Stimulated activated CD4-positive, alpha-beta T cell treated with anti-CD3 and anti-CD28 coated beads, Interleukin-4, amount 100 ng/mL, for 4 hours (primary cell): ENCODE results near the gene PEX7.
A peak's percentile ranks its signal among the peaks of the same experiment; 100 is the strongest.
"Not testable (repeated sequence)": the region's sequence is repeated elsewhere in the genome, so short reads cannot be mapped to it uniquely, and the experiment has no call there.

Experiments used
- DNase-seq, 2 experiments: peaks; one replicate each; pipeline ENCODE4 v3.0.0-alpha.2; 2020

The PEX7 gene, protein sequence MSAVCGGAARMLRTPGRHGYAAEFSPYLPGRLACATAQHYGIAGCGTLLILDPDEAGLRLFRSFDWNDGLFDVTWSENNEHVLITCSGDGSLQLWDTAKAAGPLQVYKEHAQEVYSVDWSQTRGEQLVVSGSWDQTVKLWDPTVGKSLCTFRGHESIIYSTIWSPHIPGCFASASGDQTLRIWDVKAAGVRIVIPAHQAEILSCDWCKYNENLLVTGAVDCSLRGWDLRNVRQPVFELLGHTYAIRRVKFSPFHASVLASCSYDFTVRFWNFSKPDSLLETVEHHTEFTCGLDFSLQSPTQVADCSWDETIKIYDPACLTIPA

DNA sequence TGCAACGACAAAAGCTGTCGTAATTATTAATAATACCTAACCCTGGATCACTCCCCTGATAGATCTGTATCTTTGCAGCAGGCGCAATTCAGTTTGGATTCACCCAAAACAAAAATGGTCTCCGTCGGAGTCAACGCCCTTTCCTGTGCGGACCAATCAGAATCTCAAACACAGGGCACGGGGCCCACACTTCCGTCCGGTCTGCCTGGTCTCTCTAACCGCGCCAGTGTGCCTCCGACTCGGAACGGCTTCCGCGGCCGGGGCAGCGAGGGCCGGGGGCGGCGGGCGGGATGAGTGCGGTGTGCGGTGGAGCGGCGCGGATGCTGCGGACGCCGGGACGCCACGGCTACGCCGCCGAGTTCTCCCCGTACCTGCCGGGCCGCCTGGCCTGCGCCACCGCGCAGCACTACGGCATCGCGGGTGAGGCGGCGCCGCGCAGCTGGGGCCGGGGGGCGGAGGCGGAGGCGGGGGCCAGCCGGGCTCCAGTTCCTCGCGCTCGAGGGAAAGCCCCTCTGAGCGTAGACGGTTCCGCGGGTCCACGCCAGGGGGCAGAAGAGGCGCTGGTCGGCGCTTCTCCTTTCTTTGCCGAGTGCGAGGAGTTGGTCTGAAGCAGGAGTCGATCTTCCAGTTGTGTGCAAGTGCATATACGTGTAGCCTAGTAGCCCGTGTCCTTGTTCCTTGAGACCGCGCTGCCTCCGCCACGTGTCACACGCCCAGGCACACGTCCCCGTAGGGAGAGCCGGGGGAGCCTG, at the start of gene PEX7:
Gene PEX7 (plus strand): TSS at position 217 of the 752 bp plus-strand sequence. CDS start 74 bp downstream, at position 291.
- peak; percentile 81 to 86 for DNase-seq

DNA sequence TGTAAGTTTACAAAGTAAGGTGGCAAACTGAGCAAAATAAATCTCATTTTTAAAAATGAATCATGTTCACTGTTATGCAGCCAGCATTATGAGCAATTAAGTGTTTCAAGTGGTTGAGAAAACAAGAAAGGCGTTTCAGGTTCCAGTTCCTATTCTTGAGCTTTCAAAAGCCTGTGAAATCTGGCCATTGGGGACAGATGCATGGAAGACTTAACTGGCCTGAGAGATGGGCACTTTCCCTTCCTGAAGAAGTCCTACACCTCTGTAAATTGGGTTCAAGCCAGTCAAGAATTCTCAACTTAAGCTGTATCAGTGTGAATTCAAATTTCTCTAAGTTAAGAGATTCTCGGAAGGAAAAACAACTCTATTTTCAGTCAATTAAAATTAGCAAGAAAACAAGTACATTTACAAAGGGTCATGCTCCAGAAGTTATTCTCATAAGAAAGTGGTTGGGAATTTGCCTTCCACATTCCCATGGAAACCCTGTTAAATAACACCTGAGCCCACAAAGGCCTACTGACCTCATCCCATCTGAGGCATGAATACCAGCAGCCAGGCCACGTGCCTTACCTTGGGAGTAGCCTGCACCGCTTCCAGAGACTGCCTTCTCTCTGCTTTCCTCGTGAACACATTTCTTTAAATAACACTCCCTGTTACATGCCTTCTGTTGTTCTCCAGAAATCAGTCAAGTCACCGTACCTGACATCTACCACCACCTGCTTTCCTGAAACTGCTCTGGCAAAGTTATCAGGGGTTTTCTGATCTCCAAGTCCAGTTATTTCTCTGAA, 49.5 kb upstream of the PEX7 start:
- DNase-seq = no peak

DNA sequence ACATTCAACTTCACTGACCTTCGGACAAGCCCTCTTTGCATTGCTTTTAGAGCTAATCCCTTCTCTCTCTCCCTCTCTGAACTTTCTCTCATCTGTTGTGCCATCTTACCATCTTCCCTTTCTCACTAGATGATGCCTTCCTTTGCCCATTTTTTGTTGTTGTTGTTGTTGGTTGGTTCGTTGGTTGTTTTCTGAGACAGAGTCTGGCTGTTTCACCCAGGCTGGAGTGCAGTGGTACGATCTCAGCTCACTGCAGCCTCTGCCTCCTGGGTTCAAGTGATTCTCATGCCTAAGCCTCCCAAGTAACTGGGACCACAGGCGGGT, 49.0 kb upstream of the PEX7 start:
- DNase-seq = no peak

DNA sequence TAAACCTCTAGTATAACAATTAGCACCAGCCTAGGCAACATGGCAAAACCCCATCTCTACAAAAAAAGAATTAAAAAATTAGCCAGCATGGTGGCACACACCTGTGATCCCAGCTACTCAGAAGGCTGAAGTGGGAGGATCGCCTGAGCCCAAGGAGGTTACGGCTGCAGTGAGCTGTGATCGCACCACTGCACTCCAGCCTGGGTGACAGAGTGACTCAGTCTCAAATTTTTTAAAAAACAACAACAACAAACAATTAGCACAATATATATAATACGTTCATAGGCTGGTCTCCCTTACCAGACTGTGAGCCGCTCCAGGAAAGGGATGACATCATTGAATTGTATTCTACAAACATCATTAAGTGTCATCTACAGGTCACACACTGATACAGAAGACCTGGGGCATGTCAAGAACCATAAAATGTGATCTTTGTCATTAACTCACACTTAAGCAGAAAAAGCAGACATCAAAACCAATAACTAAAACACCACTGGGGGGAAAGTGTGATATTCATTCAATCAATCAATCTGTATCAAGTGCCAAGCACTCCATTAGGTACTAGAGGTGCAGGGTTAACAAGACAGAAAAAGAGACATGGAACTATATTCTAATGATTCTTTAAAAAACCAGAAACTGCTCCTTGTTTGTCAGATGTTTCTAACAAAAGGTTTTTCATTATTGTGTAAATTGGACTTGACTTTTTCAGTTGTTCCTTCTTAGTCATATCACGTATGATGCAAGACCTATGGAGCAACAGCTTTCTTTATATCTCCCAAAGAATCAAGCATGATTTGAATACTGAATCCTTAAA, 48.0 kb upstream of the PEX7 start:
- no peak for DNase-seq

DNA sequence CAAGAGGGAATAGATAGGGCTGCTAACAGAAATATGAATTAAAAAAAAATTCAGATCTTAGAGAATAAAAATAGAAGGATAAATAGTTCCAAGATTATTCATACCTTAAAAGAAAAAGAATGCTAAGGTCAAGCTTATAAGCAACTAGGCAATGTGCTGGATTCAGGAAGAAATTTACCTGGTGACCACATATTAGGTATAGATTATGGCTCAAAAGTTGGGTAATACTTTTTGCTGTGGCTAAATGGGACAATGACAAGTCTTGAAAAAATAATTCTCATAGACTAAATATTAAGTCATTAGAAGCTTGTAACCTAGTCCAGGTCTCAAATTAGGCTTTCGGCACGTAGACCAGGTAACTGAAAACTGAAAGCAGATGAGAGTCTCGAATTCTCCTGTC, 47.3 kb upstream of the PEX7 start:
- no peak for DNase-seq

DNA sequence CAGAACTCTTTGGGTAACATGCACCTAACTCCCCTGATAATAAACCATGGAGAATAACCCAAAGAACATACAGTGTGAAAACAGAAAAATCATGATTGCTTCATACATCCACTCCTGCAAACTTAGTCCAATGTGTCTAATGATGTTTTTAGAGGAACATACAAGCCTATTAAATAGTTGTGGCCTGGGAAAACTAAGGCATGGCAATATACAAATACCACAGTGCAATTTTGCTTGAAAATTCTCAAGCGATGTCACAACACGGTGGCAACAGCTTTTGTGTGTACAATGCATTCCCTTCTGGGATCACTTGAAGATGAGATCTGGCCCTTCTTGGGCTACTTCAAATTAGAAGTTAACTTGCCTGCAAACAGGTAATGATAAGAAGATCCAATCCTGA, 46.8 kb upstream of the PEX7 start:
- DNase-seq = no peak

DNA sequence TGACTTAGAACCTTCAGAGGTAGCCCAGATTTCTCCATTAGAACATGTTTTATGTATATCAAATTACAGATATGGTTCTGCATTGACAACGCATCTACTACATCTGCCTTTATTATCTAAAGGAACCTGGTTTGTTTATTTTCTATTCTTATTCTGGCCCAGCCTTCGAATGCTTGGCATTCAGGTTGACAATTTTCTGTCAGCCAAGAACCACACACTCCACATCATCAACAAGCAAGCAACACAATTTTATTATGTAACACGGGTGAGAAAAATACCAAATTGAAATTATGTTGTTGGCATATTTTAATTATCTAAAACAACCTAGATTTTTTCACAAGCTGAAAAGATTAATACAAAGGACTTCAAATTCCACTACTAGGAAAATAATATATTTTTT, 44.7 kb upstream of the PEX7 start:
- no peak for DNase-seq

DNA sequence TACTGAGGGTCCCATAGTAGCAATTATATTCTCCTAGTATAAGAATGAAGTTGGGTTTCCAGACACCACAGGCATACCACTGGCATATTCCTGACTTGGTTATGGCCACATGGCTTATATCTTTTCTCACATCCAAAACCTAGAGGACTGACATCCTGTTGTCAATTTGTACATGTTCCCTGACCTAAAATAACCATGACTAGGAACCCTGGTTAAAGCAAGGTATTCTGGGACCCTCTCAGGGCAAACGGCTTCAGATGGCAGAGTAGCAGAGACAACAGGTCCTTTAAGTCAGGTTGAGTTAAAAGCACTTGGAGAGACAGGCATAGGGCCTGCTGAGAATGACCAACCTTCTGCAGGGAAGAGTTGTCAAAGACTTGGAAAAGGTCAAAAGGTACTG, 42.7 kb upstream of the PEX7 start:
- DNase-seq = no peak

DNA sequence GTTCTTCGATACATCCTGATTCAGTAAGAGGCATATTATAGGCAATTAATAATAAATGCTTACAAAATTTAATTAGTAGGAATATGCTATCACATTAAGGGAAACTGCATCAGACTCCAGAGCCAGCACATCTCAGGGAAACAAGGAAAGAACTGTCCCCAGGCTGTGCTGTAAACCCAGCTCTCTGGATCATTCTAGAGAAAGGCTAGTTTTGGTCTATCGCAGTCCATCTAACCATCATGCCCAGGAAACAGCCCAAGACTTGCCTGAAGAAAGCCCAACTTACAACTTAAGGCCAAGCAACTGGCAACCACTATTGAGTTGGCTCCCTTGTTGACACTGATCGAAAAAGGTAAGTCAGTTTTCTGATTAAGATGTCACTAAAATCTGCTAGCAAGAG, 41.4 kb upstream of the PEX7 start:
- DNase-seq = no peak

DNA sequence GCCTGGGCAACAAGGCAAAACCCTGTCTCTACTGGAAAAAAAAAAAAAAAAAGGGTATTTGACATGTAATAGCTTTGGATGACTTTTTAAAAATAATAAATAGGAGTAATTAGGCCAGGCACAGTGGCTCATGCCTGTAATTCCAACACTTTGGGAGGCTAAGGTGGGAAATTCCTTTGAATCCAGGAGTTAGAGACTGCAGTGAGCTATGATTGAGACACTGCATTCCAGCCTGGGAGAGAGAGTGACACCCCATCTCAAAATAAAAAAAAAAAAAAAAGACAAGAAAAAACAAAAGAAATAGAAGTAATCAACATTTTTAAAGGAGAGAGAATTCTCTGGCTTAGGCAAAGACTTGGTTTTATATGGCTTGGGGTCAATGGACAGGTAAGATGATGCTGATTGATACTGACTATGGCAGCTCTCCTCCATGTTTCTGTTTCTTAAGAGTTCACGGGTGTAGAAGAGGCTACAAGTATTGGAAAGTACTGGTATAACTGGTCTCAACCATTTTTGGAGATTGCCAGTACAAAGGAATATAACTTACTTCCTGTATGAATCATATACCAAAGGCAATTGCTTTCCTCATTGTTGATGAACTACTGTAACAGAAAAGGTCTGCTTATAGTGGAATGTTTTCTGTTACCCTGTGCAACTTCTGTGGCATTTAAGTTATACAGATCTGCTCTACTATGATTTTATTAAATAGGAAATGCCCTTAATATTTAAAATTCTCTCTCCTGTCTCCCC, 40.2 kb upstream of the PEX7 start:
- no peak for DNase-seq

DNA sequence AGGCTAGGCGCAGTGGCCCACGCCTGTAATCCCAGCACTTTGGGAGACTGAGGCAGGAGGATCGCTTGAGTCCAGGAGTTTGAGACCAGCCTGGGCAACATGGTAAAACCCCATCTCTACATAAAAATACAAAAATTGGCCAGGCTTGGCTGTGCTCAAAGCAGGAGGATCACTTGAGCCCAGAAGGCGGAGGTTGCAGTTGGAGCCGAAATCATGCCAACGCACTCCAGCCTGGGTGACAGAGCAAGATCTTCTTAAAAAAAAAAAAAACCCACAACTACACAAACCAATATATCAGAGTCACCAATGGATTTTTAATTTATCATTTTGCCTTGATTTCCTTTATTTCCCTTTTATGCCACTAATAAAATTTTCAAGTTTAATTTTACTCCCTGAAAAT, 39.4 kb upstream of the PEX7 start:
- DNase-seq = no peak

DNA sequence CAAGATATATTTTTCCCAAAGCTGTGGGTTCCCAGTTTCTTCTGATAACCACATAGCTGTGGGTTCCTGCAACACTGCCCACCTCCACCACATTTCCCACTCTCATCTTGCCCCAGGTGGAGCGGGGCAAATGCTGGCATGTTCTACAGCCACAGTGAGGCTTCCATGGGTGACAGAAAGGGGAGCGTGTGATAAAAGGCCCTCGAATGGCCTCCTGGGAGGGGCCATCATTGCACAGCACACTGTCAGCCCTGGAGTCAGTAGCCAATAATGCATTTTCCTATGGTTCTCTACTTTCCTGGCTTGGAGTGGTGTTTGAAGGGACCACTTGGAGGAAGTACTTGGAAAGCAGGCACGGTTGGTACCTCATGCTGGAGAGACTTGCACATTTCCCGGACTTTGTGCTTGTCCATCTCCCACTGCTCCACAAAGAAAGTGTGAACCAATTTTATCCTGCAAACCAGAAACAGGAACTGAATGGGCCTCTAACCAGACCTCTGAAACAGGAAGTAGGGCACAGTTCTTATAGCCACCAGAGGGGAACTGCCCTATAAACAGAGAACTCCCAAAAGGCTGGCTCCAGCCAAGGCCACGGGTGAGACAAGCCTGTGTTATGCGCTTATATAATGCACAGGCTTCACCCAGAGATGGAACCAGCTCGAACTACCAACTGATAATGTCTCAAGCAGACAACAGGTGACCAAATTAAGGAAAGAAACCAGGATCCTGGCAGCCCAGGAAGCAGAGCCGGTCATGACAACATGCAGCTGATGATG, 38.7 kb upstream of the PEX7 start:
- no peak for DNase-seq

DNA sequence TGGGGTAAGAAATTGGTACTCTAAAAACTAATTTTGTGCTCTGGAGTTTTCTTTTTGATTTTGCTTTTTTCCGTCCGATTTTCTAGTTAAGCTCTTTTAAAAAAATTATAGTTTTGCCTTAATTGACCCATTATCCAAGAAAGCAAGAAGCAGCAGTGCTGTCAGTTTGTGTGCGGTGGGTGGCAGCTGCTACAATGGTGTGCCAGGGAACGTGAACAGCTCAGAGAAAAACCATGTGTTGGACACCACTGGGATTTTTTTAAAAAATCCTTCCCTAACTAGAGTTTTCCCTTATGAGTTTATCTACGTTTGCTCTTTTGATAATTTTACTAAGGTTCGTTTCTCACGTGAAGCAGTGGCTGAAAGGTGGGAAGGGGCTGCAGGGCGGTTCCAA, 38.1 kb upstream of the PEX7 start:
- DNase-seq = no peak

DNA sequence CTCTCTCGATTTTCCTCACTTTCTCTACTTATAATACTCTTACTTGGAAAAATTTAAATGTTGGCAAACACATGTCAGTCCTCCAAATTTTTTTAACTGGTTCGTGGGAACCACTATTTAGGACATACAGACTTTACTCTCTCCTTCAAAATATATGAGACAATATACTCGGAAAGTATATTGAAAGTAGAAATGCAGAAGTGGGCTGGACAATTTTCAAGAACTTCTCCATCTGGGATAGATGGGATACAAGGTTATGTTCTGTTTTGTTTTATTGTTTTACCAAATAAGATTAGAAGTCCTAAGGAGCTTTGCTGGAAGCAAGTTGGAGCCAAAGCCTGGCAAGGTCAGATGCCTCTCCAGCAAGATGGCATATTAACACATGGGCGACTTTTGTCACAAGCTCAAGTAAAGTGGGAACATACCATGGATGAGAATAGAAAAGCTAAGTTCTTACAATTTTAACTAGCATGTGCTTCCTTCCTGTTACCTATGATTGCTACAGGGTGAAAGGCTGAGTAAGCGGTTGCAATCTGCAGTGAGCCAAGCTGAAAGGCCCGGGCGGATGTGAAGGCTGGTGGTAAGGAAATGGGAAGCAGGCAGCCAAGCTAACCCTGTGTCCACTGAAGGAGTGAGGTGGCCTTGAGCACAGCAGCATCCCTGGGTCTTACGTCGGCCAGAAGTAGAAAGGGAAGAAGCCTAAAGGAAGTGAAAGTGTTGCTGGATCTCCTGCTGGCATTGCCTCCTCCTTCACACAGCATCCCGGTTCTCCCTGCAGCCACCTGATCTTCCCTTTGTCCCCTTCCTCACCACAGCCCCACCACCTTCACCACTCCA, 37.3 kb upstream of the PEX7 start:
- peak; percentile 21 to 26 for DNase-seq

DNA sequence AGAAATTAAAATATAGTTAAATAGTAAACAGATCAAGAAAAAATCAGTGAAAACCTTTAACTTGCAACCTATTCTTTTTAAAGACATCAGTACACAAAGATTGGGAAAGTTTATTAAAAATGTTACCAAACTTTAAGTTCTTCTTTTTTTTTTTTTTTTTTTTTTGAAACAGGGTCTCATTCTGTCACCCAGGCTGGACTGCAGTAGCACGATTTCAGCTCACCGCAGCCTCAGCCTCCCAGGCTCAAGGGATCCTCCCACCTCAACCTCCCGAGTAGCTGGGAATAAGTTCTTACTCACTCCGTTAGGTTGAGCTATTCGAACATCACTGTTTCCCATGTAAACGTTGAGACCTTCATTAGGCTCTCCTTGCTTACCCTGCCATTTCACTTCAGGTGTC, 35.7 kb upstream of the PEX7 start:
- DNase-seq = no peak

DNA sequence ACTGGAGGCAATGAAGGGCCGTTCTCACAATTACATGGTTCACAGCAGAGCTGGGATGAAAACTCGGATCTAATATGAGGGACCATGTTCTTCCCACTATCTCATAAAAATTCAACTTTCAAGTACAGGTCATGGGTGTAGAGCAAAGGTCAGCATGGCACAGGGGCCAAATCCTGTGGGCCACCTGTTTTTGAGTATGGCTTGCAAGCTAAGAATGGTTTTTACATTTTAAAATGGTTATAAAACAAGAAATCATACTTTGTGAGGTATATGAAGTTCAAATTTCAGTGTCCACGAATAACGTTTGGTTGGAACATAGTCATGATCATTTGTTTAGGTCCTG, 34.7 kb upstream of the PEX7 start:
- no peak for DNase-seq

DNA sequence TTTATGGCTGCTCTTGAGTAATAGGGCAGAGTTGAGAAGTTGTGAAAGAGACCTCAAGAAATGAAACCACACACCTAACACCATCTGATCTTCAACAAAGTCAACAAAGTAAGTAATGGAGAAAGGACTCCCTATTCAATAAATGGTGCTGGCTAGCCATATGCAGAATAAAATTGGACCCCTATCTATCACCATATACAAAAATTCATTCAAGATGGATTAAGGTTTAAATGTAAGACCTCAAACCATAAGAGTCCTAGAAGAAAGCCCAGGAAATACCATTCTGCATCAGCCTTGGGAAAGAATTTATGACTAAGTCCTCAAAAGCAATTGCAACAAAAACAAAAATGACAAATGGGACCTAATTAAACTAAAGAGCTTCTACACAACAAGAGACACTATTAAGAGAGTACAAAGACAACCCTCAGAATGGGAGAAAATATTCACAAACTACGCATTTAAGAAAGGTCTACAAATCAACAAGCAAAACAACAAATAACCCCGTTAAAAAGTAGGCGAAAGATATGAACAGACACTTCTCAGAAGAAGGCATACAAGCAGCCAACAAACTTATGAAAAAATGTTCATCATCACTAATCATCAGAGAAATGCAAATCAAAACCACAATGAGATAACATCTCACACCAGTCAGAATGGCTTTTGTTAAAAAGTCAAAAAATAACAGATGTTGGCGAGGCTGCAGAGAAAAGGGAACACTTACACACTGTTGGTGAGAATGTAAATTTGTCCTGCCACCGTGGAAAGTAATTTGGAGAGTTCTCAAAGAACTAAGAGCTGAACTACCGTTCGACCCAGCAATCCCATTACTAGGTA, 34.1 kb upstream of the PEX7 start:
- DNase-seq = no peak

DNA sequence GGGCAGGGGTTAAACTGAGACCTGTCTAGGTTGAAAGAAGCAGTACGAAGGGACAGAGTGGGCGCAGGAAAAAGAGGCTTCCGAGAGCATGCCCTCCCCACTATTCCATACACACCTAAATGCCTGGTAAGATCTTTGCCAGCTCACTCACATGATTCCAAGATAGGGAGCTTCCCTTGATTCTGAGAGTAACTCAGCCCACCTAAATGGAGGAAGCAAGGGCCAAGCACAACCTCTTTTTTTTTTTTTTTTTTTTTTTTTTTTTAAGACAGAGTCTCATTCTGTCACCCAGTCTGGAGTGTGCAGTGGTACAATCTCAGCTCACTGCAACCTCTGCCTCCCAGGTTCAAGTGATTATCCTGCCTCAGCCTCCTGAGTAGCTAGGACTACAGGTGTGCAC, 33.0 kb upstream of the PEX7 start:
- not testable (repeated sequence) for DNase-seq

DNA sequence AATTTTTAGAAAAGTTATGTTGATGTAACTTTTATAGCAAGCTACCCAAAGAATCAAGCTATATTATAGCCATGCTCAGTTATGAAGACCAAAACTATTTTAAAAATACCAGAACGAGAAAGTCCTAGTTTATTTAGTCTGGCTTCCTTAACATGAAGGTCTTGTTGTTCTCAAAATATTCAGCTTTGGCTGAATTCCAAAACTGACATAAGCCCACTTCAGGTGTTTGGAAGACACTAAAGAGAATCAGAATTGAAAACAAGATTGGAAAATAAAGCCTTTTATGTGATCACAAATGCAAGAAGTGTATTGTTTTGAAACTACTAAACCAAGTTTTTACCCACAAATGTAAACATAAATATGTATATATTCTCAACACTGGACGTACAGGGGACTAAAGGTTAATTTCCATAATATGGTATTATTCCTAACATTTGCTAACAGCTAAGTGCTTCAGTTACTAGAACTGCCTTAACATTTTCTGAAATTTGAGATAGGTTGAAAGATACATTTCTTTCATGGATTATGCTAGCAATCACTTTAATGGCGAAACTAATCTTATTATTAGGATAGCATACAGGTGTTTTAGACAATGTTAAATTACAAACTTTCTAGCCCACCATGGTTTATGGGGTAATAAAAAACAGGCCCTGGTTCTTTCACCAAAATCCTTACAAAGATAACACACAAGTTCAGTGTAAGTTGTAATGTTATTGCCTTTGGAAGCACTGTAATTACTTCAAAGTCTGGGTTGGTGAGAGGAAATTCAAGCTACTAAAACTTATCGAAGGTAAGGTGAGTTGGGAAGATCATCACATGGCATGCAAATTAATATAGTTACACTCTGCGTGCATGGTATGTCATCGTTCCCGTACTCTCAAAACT, 31.7 kb upstream of the PEX7 start:
- DNase-seq = no peak
